Parathyroid adenoma (tissue), 2 donors: ENCODE results near the gene SUCO.

Experiments
- H2AFZ ChIP-seq: fragments of 300-600 bp; sonication (generic); one replicate; pipeline ENCODE4 v1.7.0; 2017; ENCODE audit warnings: antibody characterized with exemption, mild to moderate bottlenecking
- H3K27ac ChIP-seq: fragments of 300-600 bp; sonication (generic); one replicate; pipeline ENCODE4 v1.7.0; 2017
- H3K27me3 ChIP-seq: fragments of 300-600 bp; sonication (generic); one replicate; pipeline ENCODE4 v1.7.0; 2017; ENCODE audit warnings: low read length; ENCODE audit not compliant: control insufficient read depth, insufficient read depth
- H3K36me3 ChIP-seq: fragments of 300-600 bp; sonication (generic); one replicate; pipeline ENCODE4 v1.7.0; 2017; ENCODE audit warnings: low read length; ENCODE audit not compliant: control insufficient read depth, insufficient read depth
- H3K4me1 ChIP-seq: fragments of 300-600 bp; sonication (generic); one replicate; pipeline ENCODE4 v1.7.0; 2017; ENCODE audit warnings: control low read depth
- H3K4me2 ChIP-seq: fragments of 300-600 bp; sonication (generic); one replicate; pipeline ENCODE4 v1.7.0; 2017; ENCODE audit warnings: low read length
- H3K4me3 ChIP-seq: fragments of 300-600 bp; sonication (generic); one replicate; pipeline ENCODE4 v1.7.0; 2017; ENCODE audit warnings: low read depth, low read length
- H3K79me2 ChIP-seq: fragments of 300-600 bp; sonication (generic); one replicate; pipeline ENCODE4 v1.7.0; 2017; ENCODE audit warnings: control low read depth
- H3K9ac ChIP-seq: fragments of 300-600 bp; sonication (generic); one replicate; pipeline ENCODE4 v1.7.0; 2017; ENCODE audit warnings: mild to moderate bottlenecking
- H3K9me3 ChIP-seq: fragments of 300-600 bp; sonication (generic); one replicate; pipeline ENCODE4 v1.7.0; 2017; ENCODE audit warnings: low read length; ENCODE audit not compliant: control insufficient read depth
- TF ChIP-seq, protein P1 (sequence below): fragments of 300-600 bp; sonication (generic); IDR thresholded peaks from one replicate; pipeline ENCODE4 v1.7.0; 2017; ENCODE audit warnings: antibody characterized with exemption, mild to moderate bottlenecking
- donor health status: primary hyperparathyroidism.

SUCO gene

GRCh38 chr1:172601046-172601630 is 68.2 kb downstream of the SUCO start:
- Histone ChIP-seq H3K9me3 (no peaks in the 10 kb centered on the region), H3K27ac (no peak overlapping the region), H3K9ac (no peak overlapping the region), H3K4me3 (no peak overlapping the region), H3K36me3 (no peaks in the 10 kb centered on the region), H3K27me3 (no peaks in the 10 kb centered on the region), H2AFZ (no peak overlapping the region), H3K4me2 (no peak overlapping the region), H3K4me1 (no peaks in the 10 kb centered on the region), H3K79me2 (no peaks in the 10 kb centered on the region)
- TF ChIP-seq, protein P1, sequence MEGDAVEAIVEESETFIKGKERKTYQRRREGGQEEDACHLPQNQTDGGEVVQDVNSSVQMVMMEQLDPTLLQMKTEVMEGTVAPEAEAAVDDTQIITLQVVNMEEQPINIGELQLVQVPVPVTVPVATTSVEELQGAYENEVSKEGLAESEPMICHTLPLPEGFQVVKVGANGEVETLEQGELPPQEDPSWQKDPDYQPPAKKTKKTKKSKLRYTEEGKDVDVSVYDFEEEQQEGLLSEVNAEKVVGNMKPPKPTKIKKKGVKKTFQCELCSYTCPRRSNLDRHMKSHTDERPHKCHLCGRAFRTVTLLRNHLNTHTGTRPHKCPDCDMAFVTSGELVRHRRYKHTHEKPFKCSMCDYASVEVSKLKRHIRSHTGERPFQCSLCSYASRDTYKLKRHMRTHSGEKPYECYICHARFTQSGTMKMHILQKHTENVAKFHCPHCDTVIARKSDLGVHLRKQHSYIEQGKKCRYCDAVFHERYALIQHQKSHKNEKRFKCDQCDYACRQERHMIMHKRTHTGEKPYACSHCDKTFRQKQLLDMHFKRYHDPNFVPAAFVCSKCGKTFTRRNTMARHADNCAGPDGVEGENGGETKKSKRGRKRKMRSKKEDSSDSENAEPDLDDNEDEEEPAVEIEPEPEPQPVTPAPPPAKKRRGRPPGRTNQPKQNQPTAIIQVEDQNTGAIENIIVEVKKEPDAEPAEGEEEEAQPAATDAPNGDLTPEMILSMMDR, result no peak

DNA sequence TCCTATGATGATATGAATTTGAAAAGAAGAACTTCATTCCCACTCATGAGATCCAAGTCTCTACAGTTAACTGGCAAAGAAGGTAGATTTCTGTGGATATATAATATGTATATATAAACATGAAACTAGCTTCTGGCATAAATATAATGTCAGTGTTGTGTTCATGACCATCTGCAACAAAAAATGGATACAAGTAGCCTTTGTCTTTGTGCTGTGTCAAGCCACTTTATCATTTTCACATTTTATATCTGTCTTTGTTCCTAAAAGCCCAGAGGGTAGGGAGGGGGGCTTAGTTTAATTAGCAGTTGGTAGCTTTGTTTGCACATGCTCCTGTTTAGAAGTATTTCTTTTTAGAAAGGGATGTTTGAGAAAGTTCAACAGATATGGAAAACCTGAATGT is 69.8 kb downstream of the SUCO start:
- H3K36me3 ChIP-seq, result no peaks in the 10 kb centered on the region
- H2AFZ ChIP-seq, result no peak overlapping the region
- H3K9ac ChIP-seq, result no peak overlapping the region
- H3K27ac ChIP-seq, result no peak overlapping the region
- H3K4me2 ChIP-seq, result no peak overlapping the region
- H3K4me1 ChIP-seq, result no peaks in the 10 kb centered on the region
- no peak overlapping the region for H3K4me3 ChIP-seq
- H3K79me2 ChIP-seq, result no peaks in the 10 kb centered on the region
- TF ChIP-seq, protein P1, result no peak
- no peaks in the 10 kb centered on the region for H3K9me3 ChIP-seq
- no peaks in the 10 kb centered on the region for H3K27me3 ChIP-seq

DNA sequence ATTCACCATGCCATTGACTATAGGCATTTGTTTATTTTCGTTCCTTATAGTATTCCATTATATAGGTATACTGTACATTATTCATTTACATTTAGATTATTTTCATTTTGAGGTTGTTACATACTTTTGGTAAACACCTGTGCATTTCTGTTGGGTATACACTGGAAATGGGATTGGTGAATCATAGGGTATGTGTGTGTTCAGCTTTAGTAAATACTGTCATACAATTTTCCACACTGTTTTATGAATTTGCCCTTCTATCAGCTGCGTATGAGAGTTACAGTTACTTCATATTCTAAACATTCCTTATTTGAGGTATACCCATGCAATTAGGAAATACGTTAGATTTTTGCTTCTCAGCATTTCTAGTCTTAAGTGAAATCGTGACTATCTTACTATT is 70.9 kb downstream of the SUCO start:
- H3K4me2 ChIP-seq, result no peak overlapping the region

GRCh38 chr1:172605641-172606040 is 72.7 kb downstream of the SUCO start:
- Histone ChIP-seq H3K9me3 (no peaks in the 10 kb centered on the region), H3K36me3 (no peaks in the 10 kb centered on the region), H3K4me3 (no peak overlapping the region), H3K9ac (no peak overlapping the region), H3K4me2 (no peak overlapping the region), H2AFZ (no peak overlapping the region), H3K4me1 (no peaks in the 10 kb centered on the region), H3K79me2 (no peaks in the 10 kb centered on the region), H3K27me3 (no peaks in the 10 kb centered on the region), H3K27ac (no peak overlapping the region)
- TF ChIP-seq, protein P1, result no peak

More for the DNA sequence above, 70.9 kb downstream of the SUCO start:
- no peaks in the 10 kb centered on the region for H3K36me3 ChIP-seq
- no peaks in the 10 kb centered on the region for H3K79me2 ChIP-seq
- no peaks in the 10 kb centered on the region for H3K9me3 ChIP-seq
- no peaks in the 10 kb centered on the region for H3K27me3 ChIP-seq
- H3K4me1 ChIP-seq, result no peaks in the 10 kb centered on the region
- no peak overlapping the region for H3K9ac ChIP-seq
- H3K27ac ChIP-seq, result no peak overlapping the region
- no peak overlapping the region for H2AFZ ChIP-seq
- TF ChIP-seq, protein P1, result no peak
- H3K4me3 ChIP-seq, result no peak overlapping the region

DNA sequence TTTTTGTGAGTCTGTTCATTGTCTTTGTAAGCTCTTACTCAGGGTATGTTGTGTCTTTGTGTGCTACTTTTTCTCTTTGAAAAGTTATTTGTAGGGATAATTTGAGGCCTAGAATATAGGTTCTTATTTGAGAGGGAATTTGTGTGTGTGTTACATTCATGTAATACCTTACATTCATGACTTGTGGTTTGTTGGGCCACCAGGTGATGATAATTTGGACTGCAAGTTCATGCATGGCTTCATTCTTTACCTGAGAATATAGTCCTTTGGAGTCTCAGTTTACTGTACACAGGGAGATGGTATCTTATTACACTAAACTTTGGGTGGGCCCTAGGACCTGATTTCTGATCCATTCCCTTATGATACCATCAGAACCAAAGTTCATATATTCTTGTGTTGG is 74.2 kb downstream of the SUCO start:
- Histone ChIP-seq H3K27me3 (no peaks in the 10 kb centered on the region), H3K36me3 (no peaks in the 10 kb centered on the region)
- TF ChIP-seq, protein P1, result no peak

More for the DNA sequence above, 74.2 kb downstream of the SUCO start:
- H3K27ac ChIP-seq, result no peak overlapping the region
- H2AFZ ChIP-seq, result no peak overlapping the region
- H3K4me3 ChIP-seq, result no peak overlapping the region
- no peaks in the 10 kb centered on the region for H3K79me2 ChIP-seq
- H3K9me3 ChIP-seq, result no peaks in the 10 kb centered on the region
- no peak overlapping the region for H3K4me2 ChIP-seq
- H3K9ac ChIP-seq, result no peak overlapping the region
- no peaks in the 10 kb centered on the region for H3K4me1 ChIP-seq
